SK-N-SH (cell line): ENCODE measurements around the gene PTGIR. TPM values are rescaled to one million over a fixed set of nuclear protein-coding genes. Genes with fewer than 3 reads are reported as not detected.

ENCODE experiments used
- CTCF ChIA-PET: fragments of 300-600, 350-600 bp; formaldehyde crosslinking; extraction: SDS; loops from one replicate; lab custom pipeline; 2021; lab: Yijun Ruan, JAX
- POLR2A ChIA-PET: fragments of 350-600 bp; sonication (Branson Sonifier 250); formaldehyde crosslinking; extraction: SDS; loops from one replicate; lab custom pipeline; 2020; ENCODE audit warnings: antibody characterized with exemption, inconsistent platforms; lab: Yijun Ruan, JAX
- DNase-seq: peaks from one replicate; pipeline ENCODE4 v3.0.0; 2012
- H2AFZ ChIP-seq: fragments of 200-600 bp; sonication (generic); 2 replicates; pipeline ENCODE4 v1.8.1; 2016; ENCODE audit warnings: antibody characterized with exemption, mild to moderate bottlenecking, low read depth
- H3F3A ChIP-seq: fragments of 200-600 bp; sonication (generic); replicated peaks from 2 replicates; pipeline ENCODE3; 2016; ENCODE audit warnings: antibody characterized with exemption, mild to moderate bottlenecking; ENCODE audit not compliant: insufficient read depth
- H3K27ac ChIP-seq, 2 experiments: fragments of 200-500 bp in 1 of 2; fragments of 200-600 bp in 1 of 2; sonication (Bioruptor generic) in 1 of 2; sonication (generic), shearing (Covaris generic) in 1 of 2; 2 replicates each; pipeline versions ENCODE4 v1.5.1 to v1.6.1; 2014 to 2016; ENCODE audit warnings: low read depth in 2 of 2, inconsistent platforms in 1 of 2, low read length in 1 of 2, mild to moderate bottlenecking in 1 of 2, mixed read lengths in 1 of 2
- H3K27me3 ChIP-seq: fragments of 200-600 bp; sonication (generic), shearing (Covaris generic); 2 replicates; pipeline ENCODE4 v1.6.1; 2016; ENCODE audit warnings: mixed run types; ENCODE audit not compliant: insufficient read depth
- H3K36me3 ChIP-seq, 2 experiments: fragments of 200-500 bp in 1 of 2; fragments of 200-600 bp in 1 of 2; sonication (Bioruptor generic) in 1 of 2; sonication (generic) in 1 of 2; replicated peaks in 1 of 2; 2 replicates each; pipeline versions ENCODE3 to v1.5.1; 2014 to 2016; ENCODE audit warnings: low read length in 1 of 2, mild to moderate bottlenecking in 1 of 2; ENCODE audit not compliant: insufficient read depth in 2 of 2, control insufficient read depth in 1 of 2
- H3K4me1 ChIP-seq, 2 experiments: fragments of 200-500 bp in 1 of 2; fragments of 200-600 bp in 1 of 2; sonication (Bioruptor generic) in 1 of 2; sonication (generic), shearing (Covaris generic) in 1 of 2; 2 replicates each; pipeline versions ENCODE4 v1.5.1 to v1.6.1; 2014 to 2016; ENCODE audit warnings: low read depth in 1 of 2, low read length in 1 of 2, mixed run types in 1 of 2; ENCODE audit not compliant: insufficient read depth in 2 of 2, control insufficient read depth in 1 of 2
- H3K4me2 ChIP-seq: fragments of 200-600 bp; sonication (generic), shearing (Covaris generic); 2 replicates; pipeline ENCODE4 v1.6.1; 2017; ENCODE audit warnings: mixed run types
- H3K4me3 ChIP-seq, 2 experiments: fragments of 200-500 bp in 1 of 2; fragments of 200-600 bp in 1 of 2; sonication (Bioruptor generic) in 1 of 2; sonication (generic), shearing (Covaris generic) in 1 of 2; 2 replicates each; pipeline versions ENCODE4 v1.5.1 to v1.8.1; 2014 to 2016; ENCODE audit warnings: low read depth in 2 of 2, inconsistent platforms in 1 of 2, low read length in 1 of 2, mild to moderate bottlenecking in 1 of 2, mixed read lengths in 1 of 2, moderate library complexity in 1 of 2
- H3K79me2 ChIP-seq: fragments of 200-600 bp; sonication (generic); 2 replicates; pipeline ENCODE4 v1.8.1; 2017; ENCODE audit warnings: mild to moderate bottlenecking; ENCODE audit not compliant: insufficient read depth
- H3K9ac ChIP-seq: fragments of 200-600 bp; sonication (generic); 2 replicates; pipeline ENCODE4 v1.6.1; 2017; ENCODE audit warnings: mixed run types
- H3K9me2 ChIP-seq: fragments of 200-600 bp; sonication (generic); 2 replicates; pipeline ENCODE4 v1.6.1; 2017; ENCODE audit warnings: mixed run types
- H3K9me3 ChIP-seq: fragments of 200-600 bp; sonication (generic); 2 replicates; pipeline ENCODE4 v1.6.1; 2017; ENCODE audit warnings: mixed run types, mild to moderate bottlenecking, moderate library complexity
- H4K20me1 ChIP-seq: fragments of 200-600 bp; sonication (generic); 2 replicates; pipeline ENCODE4 v1.6.1; 2017; ENCODE audit warnings: mild to moderate bottlenecking, mixed run types; ENCODE audit not compliant: insufficient read depth
- CHD2 ChIP-seq: fragments of 150-350 bp; IDR thresholded peaks from 2 replicates; pipeline ENCODE4 v1.6.1; 2018; ENCODE audit warnings: low read length; ENCODE audit not compliant: partially characterized antibody
- ELF1 ChIP-seq: IDR thresholded peaks from 2 replicates; pipeline ENCODE4 v1.4.0; 2012
- EZH2phosphoT487 ChIP-seq: fragments of 200-600 bp; sonication (generic); IDR thresholded peaks from 2 replicates; pipeline ENCODE4 v1.6.1; 2017; ENCODE audit warnings: low read depth, mixed run types, mild to moderate bottlenecking, antibody characterized with exemption, moderate library complexity, borderline replicate concordance
- IRF3 ChIP-seq: fragments of 150-350 bp; IDR thresholded peaks from 2 replicates; pipeline ENCODE4 v1.6.1; 2016; ENCODE audit warnings: mild to moderate bottlenecking, low read depth, low read length
- JUND ChIP-seq: IDR thresholded peaks from 2 replicates; pipeline ENCODE4 v1.4.0; 2012
- MAX ChIP-seq: IDR thresholded peaks from 2 replicates; pipeline ENCODE4 v1.4.0; 2012; ENCODE audit warnings: low read depth
- MXI1 ChIP-seq: IDR thresholded peaks from 2 replicates; pipeline ENCODE4 v1.6.1; 2012; ENCODE audit warnings: mild to moderate bottlenecking, low read depth, low read length, improper control_type of control experiment
- NFIC ChIP-seq: IDR thresholded peaks from 2 replicates; pipeline ENCODE4 v1.4.0; 2012; ENCODE audit warnings: borderline replicate concordance
- NRF1 ChIP-seq: IDR thresholded peaks from 2 replicates; pipeline ENCODE4 v1.6.1; 2012; ENCODE audit warnings: low read depth, mild to moderate bottlenecking, low read length
- PBX3 ChIP-seq: IDR thresholded peaks from 2 replicates; pipeline ENCODE4; 2012
- POLR2AphosphoS5 ChIP-seq: IDR thresholded peaks from 2 replicates; pipeline ENCODE4 v1.6.1; 2012; ENCODE audit warnings: low read depth, low read length
- RAD21 ChIP-seq: IDR thresholded peaks from 2 replicates; pipeline ENCODE4 v1.6.1; 2012; ENCODE audit warnings: mild to moderate bottlenecking, low read length
- RCOR1 ChIP-seq: fragments of 150-350 bp; IDR thresholded peaks from 2 replicates; pipeline ENCODE4 v1.6.1; 2017; ENCODE audit warnings: antibody characterized with exemption, low read length
- RFX5 ChIP-seq: IDR thresholded peaks from 2 replicates; pipeline ENCODE4 v1.6.1; 2012; ENCODE audit warnings: mild to moderate bottlenecking, improper control_type of control experiment, low read length
- SIN3A ChIP-seq: IDR thresholded peaks from 2 replicates; pipeline ENCODE4 v1.6.1; 2012; ENCODE audit warnings: low read depth, mild to moderate bottlenecking, low read length, moderate library complexity, borderline replicate concordance
- TAF1 ChIP-seq: IDR thresholded peaks from 2 replicates; pipeline ENCODE4 v1.6.1; 2012; ENCODE audit warnings: low read depth, mild to moderate bottlenecking, low read length, moderate library complexity, borderline replicate concordance
- TCF12 ChIP-seq: IDR thresholded peaks from 2 replicates; pipeline ENCODE4 v1.4.0; 2012
- TEAD4 ChIP-seq: IDR thresholded peaks from 2 replicates; pipeline ENCODE4 v1.4.0; 2012; ENCODE audit warnings: mild to moderate bottlenecking, borderline replicate concordance; ENCODE audit not compliant: insufficient read depth
- ZBTB33 ChIP-seq: IDR thresholded peaks from 2 replicates; pipeline ENCODE4 v1.4.0; 2012; ENCODE audit warnings: low read depth, borderline replicate concordance
- WGBS: methylation state at CpG from one replicate; pipeline ENCODE4 v1.1.6; 2017; ENCODE audit warnings: low lambda C conversion rate; 5-methylcytosine and 5-hydroxymethylcytosine counted together
- polyA plus RNA-seq, 3 experiments: library from polyadenylated mRNA; depleted of rRNA; stranded (reverse); fragments of >200 nt; gene quantifications; 2 replicates each; pipeline ENCODE4 v1.2.3, GENCODE V29; 2012

Gene PTGIR
- polyA plus RNA-seq, 1 of the 3 experiments (the other 2 are of a cell fraction), result 2.5 TPM

- peaks cover 24% of the 10 kb centered on the region for H4K20me1 ChIP-seq
- no peaks in the 10 kb centered on the region for H3K9me3 ChIP-seq
- H3K4me2 ChIP-seq, result no peak overlapping the region
- WGBS, result 88% methylated on average over 21 of the region's 27 CpGs
- no peaks in the 10 kb centered on the region for H3K9me2 ChIP-seq
- H3K27me3 ChIP-seq, result no peaks in the 10 kb centered on the region
- H3K79me2 ChIP-seq, result peaks cover 31% of the 10 kb centered on the region
- peaks cover 19 to 53% of the 10 kb centered on the region in 2 experiments for H3K36me3 ChIP-seq
- CTCF ChIA-PET, result interaction anchor here (0.6 to 23.7 kb wide), 2 partner anchors 55 to 118 kb away, joined by 3 to 471 read pairs; partner anchors contain the start of gene DACT3
- TF ChIP-seq TAF1, result no peak
- TF ChIP-seq, all 33 proteins: peak for 0
- H3K4me1 ChIP-seq, result peaks cover 8 to 36% of the 10 kb centered on the region in 2 experiments
- POLR2A ChIA-PET, result interaction anchor here (2.7 kb wide), 1 partner anchor 22 kb away, joined by 8 read pairs; no protein-coding TSS in a partner anchor
- no peak overlapping the region for H2AFZ ChIP-seq
- H3K27ac ChIP-seq, result no peak overlapping the region; a peak in 1 of 4 replicates
- peaks cover 4% of the 10 kb centered on the region for H3F3A ChIP-seq
- H3K4me3 ChIP-seq, result no peak overlapping the region; a peak in 1 of 4 replicates
- H3K9ac ChIP-seq, result no peak overlapping the region
- DNase-seq, result peak; percentile 5
Measured at GRCh38 chr19:46608581-46609345, 16.1 kb downstream of the PTGIR start.

- Histone ChIP-seq H3K4me1 (peaks cover 14 to 42% of the 10 kb centered on the region in 2 experiments), H2AFZ (no peak overlapping the region), H3K79me2 (peaks cover 37% of the 10 kb centered on the region), H3K27me3 (no peaks in the 10 kb centered on the region), H3F3A (peaks cover 4% of the 10 kb centered on the region), H3K9me2 (no peaks in the 10 kb centered on the region), H4K20me1 (peaks cover 30% of the 10 kb centered on the region), H3K9me3 (no peaks in the 10 kb centered on the region), H3K4me3 (no peak overlapping the region), H3K9ac (no peak overlapping the region), H3K4me2 (no peak overlapping the region)
- no peak for DNase-seq
- POLR2A ChIA-PET, result interaction anchor here (2.7 kb wide), 1 partner anchor 22 kb away, joined by 8 read pairs; no protein-coding TSS in a partner anchor
- TF ChIP-seq MXI1 (no peak), TCF12 (no peak), EZH2phosphoT487 (no peak), TAF1 (no peak), ELF1 (no peak), IRF3 (no peak), POLR2AphosphoS5 (no peak), CHD2 (no peak), NRF1 (no peak), JUND (no peak), TEAD4 (no peak), RFX5 (no peak), ZBTB33 (no peak), RCOR1 (no peak), MAX (no peak), PBX3 (no peak), NFIC (no peak), RAD21 (no peak), SIN3A (no peak)
- TF ChIP-seq, all 33 proteins: peak for 0
- no peak overlapping the region; a peak in 1 of 4 replicates for H3K27ac ChIP-seq
- H3K36me3 ChIP-seq, result peaks cover 19 to 53% of the 10 kb centered on the region in 2 experiments
- CTCF ChIA-PET, result interaction anchor here (0.6 to 23.7 kb wide), 3 partner anchors 12 to 119 kb away, joined by 3 to 471 read pairs (median 4); partner anchors contain the start of gene DACT3
- 98% methylated on average over 4 of the region's 9 CpGs for WGBS
Measured at GRCh38 chr19:46608178-46608577, 16.7 kb downstream of the PTGIR start.
